Keratinocyte (primary cell): ENCODE data around the gene PER2.
A peak's percentile ranks its signal among the peaks of the same experiment; 100 is the strongest.

ENCODE experiments used
- CTCF ChIP-seq, 3 experiments: IDR thresholded peaks in 1 of 3; conservative IDR thresholded peaks in 1 of 3; optimal IDR thresholded peaks in 1 of 3; 2 replicates in 2 of 3; 3 replicates in 1 of 3; pipeline versions ENCODE3 to v1.5.1; 2011; ENCODE audit warnings: low read length in 3 of 3, mild to moderate bottlenecking in 3 of 3, moderate library complexity in 2 of 3, control low read depth in 1 of 3, inconsistent platforms in 1 of 3; ENCODE audit not compliant: insufficient read depth in 2 of 3; ENCODE audit errors: extremely low read depth in 1 of 3
- EZH2 ChIP-seq: IDR thresholded peaks from one replicate; pipeline ENCODE4 v1.6.1; 2012; ENCODE audit warnings: inconsistent platforms, mild to moderate bottlenecking, low read length, moderate library complexity

DNA sequence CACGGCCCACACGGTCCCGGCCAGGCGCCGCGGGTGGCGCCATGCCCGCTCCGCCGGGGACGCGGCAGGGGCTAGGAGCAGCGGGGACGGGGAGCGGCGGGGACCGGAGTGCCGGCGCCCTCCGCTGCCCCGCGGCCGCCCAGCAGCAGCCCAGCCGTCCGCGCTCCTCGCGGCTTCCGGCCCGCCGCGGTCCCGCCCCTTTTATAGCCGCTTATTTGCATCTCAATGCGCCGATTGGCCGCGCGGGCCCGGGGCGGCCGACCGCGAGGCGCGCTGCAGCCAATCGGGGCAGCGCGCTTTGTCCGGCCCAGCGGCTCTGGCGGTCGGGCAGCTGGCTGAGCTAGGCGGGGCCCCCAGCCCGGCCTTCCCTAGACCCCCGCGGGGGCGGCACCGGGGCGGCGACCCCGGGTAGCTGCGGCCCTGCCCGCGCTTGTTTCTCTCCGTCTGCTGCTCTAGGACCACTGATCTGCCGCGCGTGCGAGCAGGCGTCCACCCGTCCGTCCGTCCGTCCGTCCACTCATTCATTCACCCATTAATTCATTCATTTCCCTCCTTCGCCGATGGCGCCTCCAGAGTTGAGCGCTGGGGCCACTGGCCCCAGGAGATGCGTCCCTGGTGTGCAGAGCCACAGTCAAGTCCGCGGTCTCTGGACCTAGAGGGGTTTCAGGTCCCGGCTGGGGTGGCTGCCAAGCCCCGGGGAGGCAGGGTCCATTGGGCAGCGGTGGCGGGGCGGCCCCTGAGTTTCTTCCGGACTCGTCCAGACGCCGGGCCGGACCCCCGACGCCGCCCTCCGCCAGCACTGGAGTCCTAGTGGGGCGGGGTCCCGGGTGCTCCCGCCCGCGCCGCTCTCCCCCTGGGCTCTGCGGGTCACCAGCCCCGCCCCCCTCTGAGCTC lies 48.3 kb downstream of the PER2 start, which contains the start of gene HES6:
- TF ChIP-seq CTCF (optimal IDR thresholded peaks at IDR 0.05 in 1 of 3, IDR thresholded peaks at IDR 0.05 in 1 of 3, conservative IDR thresholded peaks at IDR 0.05 in 1 of 3; ENCODE audit: extremely low read depth in 1 of 3, insufficient read depth in 2 of 3, low read length in 3 of 3) (peak in 1 of 3 experiments; percentile 10), EZH2 (peak; percentile 53)
